D721Med (cell line): ENCODE measurements around the gene LRFN3.

Experiments used
- DNase-seq: peaks from one replicate; pipeline ENCODE4 v3.0.0; 2011; ENCODE audit warnings: low spot score; ENCODE audit not compliant: insufficient read length
- FAIRE-seq: peaks from 2 replicates; lab custom pipeline; 2011; peaks lifted over from hg19 to GRCh38; lab: Jason Lieb, UNC
- CTCF ChIP-seq: IDR thresholded peaks from 2 replicates; pipeline ENCODE4 v1.5.1; 2012; ENCODE audit warnings: mild to moderate bottlenecking, control low read depth; ENCODE audit not compliant: insufficient read depth; ENCODE audit errors: missing control alignments

The LRFN3 gene

GRCh38 chr19:35901854-35902661 is 34.1 kb upstream of the LRFN3 start, which contains the start of gene HCST:
Gene HCST, plus strand, starts transcription at chr19:35902529. Its CDS starts 65 bp downstream, at chr19:35902594.
- DNase-seq (no peak), FAIRE-seq (no peak)
- no peak for TF ChIP-seq CTCF

- DNase-seq (no peak), FAIRE-seq (no peak)
- no peak for TF ChIP-seq CTCF
Observed at GRCh38 chr19:35902870-35903475, 33.2 kb upstream of the LRFN3 start.

GRCh38 chr19:35903550-35904179 is 32.5 kb upstream of the LRFN3 start:
- no peak for FAIRE-seq
- TF ChIP-seq CTCF = no peak
- DNase-seq = no peak

GRCh38 chr19:35904311-35905068 is 31.7 kb upstream of the LRFN3 start:
- DNase-seq (no peak), FAIRE-seq (no peak)
- no peak for TF ChIP-seq CTCF

- TF ChIP-seq CTCF = no peak
- FAIRE-seq (no peak), DNase-seq (no peak)
Observed at GRCh38 chr19:35905178-35905727, 30.9 kb upstream of the LRFN3 start.

GRCh38 chr19:35907377-35907745 is 28.8 kb upstream of the LRFN3 start:
- DNase-seq (no peak), FAIRE-seq (no peak)
- no peak for TF ChIP-seq CTCF
